Endothelial cell of umbilical vein (primary cell): ENCODE results near the gene CEMIP. TPM values are rescaled to one million over a fixed set of nuclear protein-coding genes. Genes with fewer than 3 reads are reported as not detected.
"Not testable (repeated sequence)": the region's sequence is repeated elsewhere in the genome, so short reads cannot be mapped to it uniquely, and the experiment has no call there.

Source experiments
- BruUV-seq: library from RNA; stranded (reverse); fragments of 400-500 nt; replicated peaks from 2 replicates; lab custom pipeline; 2021; lab: Mats Ljungman, UMichigan
- CTCF ChIA-PET: fragments of 300-600, 350-600 bp; sonication (Branson Sonifier 250); formaldehyde crosslinking; loops from one replicate; lab custom pipeline; 2021; ENCODE audit warnings: antibody characterized with exemption, inconsistent platforms; lab: Charles Lee
- POLR2A ChIA-PET: fragments of 300-600, 350-600 bp; sonication (Branson Sonifier 250); formaldehyde crosslinking; loops from one replicate; lab custom pipeline; 2021; ENCODE audit warnings: antibody characterized with exemption, inconsistent platforms; lab: Charles Lee
- DNase-seq: peaks from one replicate; pipeline ENCODE4 v3.0.0-alpha.2; 2011; ENCODE audit warnings: low read depth, low spot score
- FAIRE-seq: peaks from 2 replicates; lab custom pipeline; 2011; peaks lifted over from hg19 to GRCh38; lab: Jason Lieb, UNC
- H2AFZ ChIP-seq: 2 replicates; pipeline ENCODE4 v1.6.0; 2012; ENCODE audit warnings: low read depth, low read length, control low read depth, inconsistent platforms
- H3K27ac ChIP-seq: 2 replicates; pipeline ENCODE4 v1.5.1; 2011; ENCODE audit warnings: low read depth, mild to moderate bottlenecking, control low read depth, low read length, moderate library complexity; ENCODE audit not compliant: insufficient read depth
- H3K27me3 ChIP-seq, 2 experiments: 2 replicates each; pipeline versions ENCODE4 v1.6.0 to v1.6.1; 2011; ENCODE audit warnings: low read length in 2 of 2, mixed read lengths in 1 of 2; ENCODE audit not compliant: control insufficient read depth in 2 of 2, insufficient read depth in 2 of 2
- H3K36me3 ChIP-seq, 2 experiments: 2 replicates in 1 of 2; 3 replicates in 1 of 2; pipeline ENCODE4 v1.5.1; 2011; ENCODE audit warnings: low read length in 2 of 2, mild to moderate bottlenecking in 1 of 2, moderate library complexity in 1 of 2; ENCODE audit not compliant: control insufficient read depth in 2 of 2, insufficient read depth in 2 of 2; ENCODE audit errors: extremely low read depth in 1 of 2
- H3K4me1 ChIP-seq: 3 replicates; pipeline ENCODE4 v1.5.1; 2011; ENCODE audit warnings: mild to moderate bottlenecking, low read length; ENCODE audit not compliant: control insufficient read depth, insufficient read depth; ENCODE audit errors: extremely low read depth
- H3K4me2 ChIP-seq: 2 replicates; pipeline ENCODE4 v1.6.1; 2011; ENCODE audit warnings: low read length, control low read depth, mixed read lengths; ENCODE audit not compliant: insufficient read depth
- H3K4me3 ChIP-seq, 3 experiments: fragments of 200-600 bp in 1 of 3; sonication (generic), shearing (Covaris generic) in 1 of 3; replicated peaks in 1 of 3; 2 replicates each; pipeline ENCODE4 v1.5.1; 2011 to 2016; ENCODE audit warnings: control low read depth in 3 of 3, low read length in 3 of 3, mild to moderate bottlenecking in 2 of 3, inconsistent platforms in 1 of 3, low read depth in 1 of 3, moderate library complexity in 1 of 3; ENCODE audit not compliant: insufficient read depth in 1 of 3
- H3K79me2 ChIP-seq: 2 replicates; pipeline ENCODE4 v1.6.0; 2012; ENCODE audit warnings: low read length, inconsistent platforms; ENCODE audit not compliant: control insufficient read depth, insufficient read depth
- H3K9ac ChIP-seq: replicated peaks from 2 replicates; pipeline ENCODE3; 2011; ENCODE audit warnings: low read length, control low read depth; ENCODE audit not compliant: insufficient read depth; ENCODE audit errors: extremely low read depth
- H3K9me1 ChIP-seq: replicated peaks from 3 replicates; pipeline ENCODE4 v1.6.0; 2011; ENCODE audit warnings: mild to moderate bottlenecking, low read length; ENCODE audit not compliant: control insufficient read depth, insufficient read depth; ENCODE audit errors: extremely low read depth
- H3K9me3 ChIP-seq: replicated peaks from 2 replicates; pipeline ENCODE4 v1.5.1; 2012; ENCODE audit warnings: low read length, inconsistent platforms; ENCODE audit not compliant: control insufficient read depth, insufficient read depth
- H4K20me1 ChIP-seq: replicated peaks from 2 replicates; pipeline ENCODE3; 2011; ENCODE audit warnings: mild to moderate bottlenecking, low read length; ENCODE audit not compliant: control insufficient read depth, insufficient read depth; ENCODE audit errors: extremely low read depth
- CTCF ChIP-seq, 2 donors: IDR thresholded peaks; 1 replicate in 1 of 2; 2 replicates in 1 of 2; pipeline ENCODE4 v1.5.1; 2011; ENCODE audit warnings: low read length in 2 of 2, mild to moderate bottlenecking in 2 of 2, moderate library complexity in 2 of 2, control low read depth in 1 of 2, inconsistent platforms in 1 of 2, low read depth in 1 of 2; ENCODE audit not compliant: insufficient read depth in 1 of 2; ENCODE audit errors: extremely low read depth in 1 of 2
- FOS ChIP-seq: IDR thresholded peaks from 2 replicates; pipeline ENCODE4 v1.6.1; 2011; ENCODE audit warnings: mild to moderate bottlenecking, low read length, moderate library complexity, borderline replicate concordance; ENCODE audit not compliant: insufficient read depth
- GATA2 ChIP-seq: IDR thresholded peaks from 2 replicates; pipeline ENCODE4 v1.7.0; 2011; ENCODE audit warnings: low read depth, mild to moderate bottlenecking, moderate library complexity, mixed read lengths, low read length; ENCODE audit not compliant: insufficient read length, insufficient read depth
- MYC ChIP-seq: IDR thresholded peaks from one replicate; pipeline ENCODE4 v1.6.1; 2011; ENCODE audit warnings: mild to moderate bottlenecking, low read depth, low read length
- POLR2A ChIP-seq: IDR thresholded peaks from 2 replicates; pipeline ENCODE4 v1.6.1; 2012; ENCODE audit warnings: low read depth, mild to moderate bottlenecking, control low read depth, low read length
- POLR2AphosphoS5 ChIP-seq: IDR thresholded peaks from 2 replicates; pipeline ENCODE4 v1.6.1; 2012; ENCODE audit warnings: low read depth, mild to moderate bottlenecking, control low read depth, low read length, moderate library complexity; ENCODE audit not compliant: insufficient read depth
- dilution Hi-C: fragments of 300-500 bp; cut with MboI; formaldehyde crosslinking; loops from one replicate; pipeline ENCODE4 v1.15.0; 2019; ENCODE audit warnings: low sequenced_read_pairs; ENCODE audit not compliant: extremely low pct_ligation_motif_present
- intact Hi-C: fragments of 100-400 bp; cut with micrococcal nuclease; formaldehyde crosslinking; loops from one replicate; pipeline ENCODE4 v1.10.0; 2022
- polyA plus RNA-seq, 4 experiments: library from polyadenylated mRNA; depleted of rRNA in 3 of 4; stranded (reverse) in 3 of 4; unstranded in 1 of 4; fragments of >200 nt; gene quantifications; 2 replicates each; pipeline versions ENCODE4 v1.2.1 to v1.2.3, GENCODE V29; 2011 to 2012; ENCODE audit warnings: missing spikeins in 1 of 4
- total RNA-seq: library from RNA; stranded (reverse); gene quantifications from 2 replicates; pipeline ENCODE4 v1.2.3, GENCODE V29; 2021

Gene CEMIP
- total and polyA plus RNA-seq, 2 donors (not counting 3 experiments of a cell fraction or from before 2014, with no cell fraction given) = 0.01 TPM; not detected in 1

- TF ChIP-seq GATA2 (no peak), CTCF (IDR thresholded peaks at IDR 0.05; ENCODE audit: extremely low read depth in 1 of 2, insufficient read depth in 1 of 2, low read depth in 1 of 2, low read length in 2 of 2) (no peak)
- ChIA-PET CTCF (interaction anchor here (0.6 to 2.8 kb wide), 3 partner anchors 10 to 12 kb away, joined by 4 to 16 read pairs (median 5); no protein-coding TSS in a partner anchor), POLR2A (no interaction called here)
- H3K27ac ChIP-seq = no peak overlapping the region
- H3K4me3 ChIP-seq = no peak overlapping the region
- FAIRE-seq (no peak), DNase-seq (no peak)
- H3K9ac ChIP-seq = no peak overlapping the region
- dilution Hi-C loops (no loop called here), intact Hi-C loops (no loop called here)
- no peaks in the 10 kb centered on the region for H3K4me1 ChIP-seq
- H3K79me2 ChIP-seq = no peaks in the 10 kb centered on the region
- H3K4me2 ChIP-seq = no peak overlapping the region
- no peaks in the 10 kb centered on the region for H3K9me1 ChIP-seq
- no TSS peak for BruUV-seq
- no peaks in the 10 kb centered on the region for H3K27me3 ChIP-seq
- H2AFZ ChIP-seq = no peak overlapping the region
- H3K36me3 ChIP-seq = peaks cover 0 to 3% of the 10 kb centered on the region in 2 experiments
- no peaks in the 10 kb centered on the region for H4K20me1 ChIP-seq
- H3K9me3 ChIP-seq = no peaks in the 10 kb centered on the region
These were observed 178.8 kb downstream of the CEMIP start for GRCh38 chr15:80957976-80958375.

DNA sequence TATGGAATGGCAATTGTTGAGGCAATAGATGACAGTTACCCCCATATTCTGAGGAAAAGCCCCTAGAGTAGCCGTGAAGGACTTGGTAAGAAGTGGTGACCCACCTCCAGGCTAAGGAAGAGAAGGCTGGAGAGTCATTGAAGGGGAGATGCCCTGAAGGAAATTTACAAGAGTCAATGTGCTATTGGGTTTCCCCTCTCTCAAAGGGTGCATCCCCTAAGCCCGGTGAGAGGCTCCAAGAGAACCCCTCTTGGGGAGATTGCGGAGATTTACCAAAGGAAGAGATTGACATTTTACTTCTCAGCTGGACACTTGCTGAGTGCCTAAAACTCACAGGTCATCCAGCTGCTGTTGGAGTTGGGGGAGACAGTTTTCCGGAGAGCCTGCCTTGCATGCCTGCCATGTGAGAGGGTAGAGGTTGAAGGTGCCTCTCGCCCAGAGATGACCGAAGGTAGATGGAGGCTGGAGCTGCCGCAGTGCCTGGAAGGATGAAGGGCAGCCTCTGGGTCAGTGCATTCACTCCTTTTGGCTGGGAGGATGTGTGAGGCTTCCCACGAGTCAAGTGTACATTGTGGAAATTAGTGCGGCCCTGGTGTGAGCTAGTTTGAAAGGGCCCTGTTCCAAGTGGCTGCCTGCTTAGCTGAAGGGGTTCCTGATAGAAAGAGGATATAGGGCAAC, 179.8 kb downstream of the CEMIP start:
- CTCF ChIA-PET = interaction anchor here (0.8 to 2.8 kb wide), 3 partner anchors 12 to 307 kb away, joined by 3 to 16 read pairs (median 3); no protein-coding TSS in a partner anchor
- no peak for TF ChIP-seq MYC
- no peak for TF ChIP-seq POLR2AphosphoS5
- no peak for TF ChIP-seq FOS
- no peak for TF ChIP-seq POLR2A
- no peak for TF ChIP-seq GATA2
- dilution Hi-C loops = no loop called here

GRCh38 chr15:80965454-80965853, 186.3 kb downstream of the CEMIP start:
- not testable (repeated sequence) for FAIRE-seq

More for the DNA sequence above, 179.8 kb downstream of the CEMIP start:
- BruUV-seq = no TSS peak
- Histone ChIP-seq H3K36me3 (peaks cover 0 to 3% of the 10 kb centered on the region in 2 experiments), H3K9me1 (no peaks in the 10 kb centered on the region), H3K4me2 (no peak overlapping the region), H4K20me1 (no peaks in the 10 kb centered on the region), H2AFZ (no peak overlapping the region), H3K9ac (no peak overlapping the region), H3K9me3 (no peaks in the 10 kb centered on the region), H3K27ac (no peak overlapping the region), H3K79me2 (no peaks in the 10 kb centered on the region), H3K4me3 (no peak overlapping the region), H3K4me1 (no peaks in the 10 kb centered on the region), H3K27me3 (no peaks in the 10 kb centered on the region)
- POLR2A ChIA-PET = no interaction called here
- DNase-seq (no peak), FAIRE-seq (no peak)
- intact Hi-C loops = no loop called here

More at GRCh38 chr15:80965454-80965853, 186.3 kb downstream of the CEMIP start:
- H2AFZ ChIP-seq, intact Hi-C loops, H3K9me3 ChIP-seq, H4K20me1 ChIP-seq, POLR2A ChIA-PET, H3K4me3 ChIP-seq, H3K9me1 ChIP-seq, BruUV-seq, H3K4me2 ChIP-seq, H3K4me1 ChIP-seq, H3K9ac ChIP-seq, H3K79me2 ChIP-seq, H3K36me3 ChIP-seq, DNase-seq, H3K27ac ChIP-seq, dilution Hi-C loops, H3K27me3 ChIP-seq: not testable (repeated sequence)
- CTCF ChIA-PET = interaction anchor here (4.0 kb wide), 1 partner anchor 300 kb away, joined by 20 read pairs; no protein-coding TSS in a partner anchor
